Skeletal muscle cell (primary cell): ENCODE results near the gene FXR2.

Experiments used
- DNase-seq: peaks from one replicate; pipeline ENCODE4 v3.0.0-alpha.2; 2010; ENCODE audit warnings: low read depth
- H3K4me3 ChIP-seq: 2 replicates; pipeline ENCODE4 v1.5.1; 2011; ENCODE audit warnings: low read depth, mild to moderate bottlenecking, control low read depth, low read length, moderate library complexity

The FXR2 gene

GRCh38 chr17:7591596-7591995 is 23.1 kb downstream of the FXR2 start:
- no peak overlapping the region for H3K4me3 ChIP-seq
- no peak for DNase-seq

GRCh38 chr17:7590743-7591142 is 24.0 kb downstream of the FXR2 start:
- no peak for DNase-seq
- no peak overlapping the region for H3K4me3 ChIP-seq

- no peak for DNase-seq
- peak within 1 kb of the TSS; percentile 26 for H3K4me3 ChIP-seq
Observed at GRCh38 chr17:7589891-7590691, 24.6 kb downstream of the FXR2 start, which contains the start of gene SOX15. SOX15 (minus strand) TSS chr17:7590094; CDS start chr17:7589676, 418 bp downstream.

- DNase-seq = no peak
Observed at GRCh38 chr17:7589204-7589868, 25.4 kb downstream of the FXR2 start.

GRCh38 chr17:7588553-7589203 is 26.0 kb downstream of the FXR2 start:
- DNase-seq = no peak
- peak overlapping the region; percentile 26 for H3K4me3 ChIP-seq

More at GRCh38 chr17:7589204-7589868, 25.4 kb downstream of the FXR2 start:
- H3K4me3 ChIP-seq = peak overlapping the region; percentile 26

- DNase-seq = peak; percentile 83
- peak overlapping the region; percentile 17 for H3K4me3 ChIP-seq
Observed at GRCh38 chr17:7587420-7588151, 27.1 kb downstream of the FXR2 start.

- no peak overlapping the region for H3K4me3 ChIP-seq
- no peak for DNase-seq
Observed at GRCh38 chr17:7586673-7587419, 27.9 kb downstream of the FXR2 start.

GRCh38 chr17:7583253-7584109 is 31.2 kb downstream of the FXR2 start, which contains the start of gene MPDU1:
MPDU1 (plus strand) TSS chr17:7583852; CDS start chr17:7583863, 11 bp downstream.
- peak within 1 kb of the TSS; percentile 72 for H3K4me3 ChIP-seq
- peak; percentile 93 for DNase-seq

- peak overlapping the region; percentile 72 for H3K4me3 ChIP-seq
- DNase-seq = no peak
Observed at GRCh38 chr17:7582396-7583252, 32.1 kb downstream of the FXR2 start.

- no peak for DNase-seq
- H3K4me3 ChIP-seq = no peak overlapping the region
Observed at GRCh38 chr17:7580604-7581575, 33.8 kb downstream of the FXR2 start.

- H3K4me3 ChIP-seq = peak overlapping the region; percentile 28
- no peak for DNase-seq
Observed at GRCh38 chr17:7579834-7580603, 34.7 kb downstream of the FXR2 start.

GRCh38 chr17:7579001-7579833 is 35.5 kb downstream of the FXR2 start, which contains the start of gene CD68:
CD68 (plus strand) TSS chr17:7579638; CDS start chr17:7579678, 40 bp downstream.
- peak within 1 kb of the TSS; percentile 28 for H3K4me3 ChIP-seq
- DNase-seq = peak; percentile 72

GRCh38 chr17:7577327-7578199 is 37.1 kb downstream of the FXR2 start:
- H3K4me3 ChIP-seq = no peak overlapping the region

More at GRCh38 chr17:7577327-7578199, 37.1 kb downstream of the FXR2 start:
- DNase-seq = no peak
